Measurements from ENCODE around the gene FGF9.

DNA sequence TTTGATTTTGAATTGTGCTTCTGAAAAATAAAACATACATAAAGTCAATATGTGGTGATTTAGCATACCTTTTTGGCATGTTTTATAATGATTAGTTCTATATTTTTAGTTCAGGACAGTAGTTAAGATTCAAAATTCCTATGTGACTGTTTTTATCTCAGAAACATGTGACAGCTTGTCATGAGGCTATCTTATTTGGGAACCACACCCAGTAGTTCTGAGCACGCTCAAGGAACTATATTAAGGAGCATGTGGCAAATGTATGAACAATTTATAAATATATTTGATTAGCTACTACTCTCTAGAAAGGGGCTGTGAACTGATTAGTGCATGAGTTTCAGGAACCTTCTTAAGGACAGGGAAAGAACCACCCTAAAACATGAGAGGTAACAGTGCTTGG lies 38.8 kb downstream of the FGF9 start:
- TF ChIP-seq TAF1 (IDR thresholded peaks at IDR 0.05; ENCODE audit: borderline replicate concordance, low read depth, low read length) (no peak), POLR2A (IDR thresholded peaks at IDR 0.05; ENCODE audit: low read depth, low read length) (no peak)
